K562 (cell line): Measurements from ENCODE around the gene PPP4R4. TPM values are rescaled to one million over a fixed set of nuclear protein-coding genes. Genes with fewer than 3 reads are reported as not detected.

Experiments
- ATAC-seq: fragments of 200-7000 bp; cut with Tn5 transposase; 3 replicates; pipeline ENCODE4 v1.9.1; 2020; ENCODE audit warnings: moderate library complexity
- BruUV-seq: library from RNA; stranded (reverse); fragments of 400-500 nt; replicated peaks from 2 replicates; lab custom pipeline; 2021; lab: Mats Ljungman, UMichigan
- CTCF ChIA-PET: fragments of 300-600 bp; formaldehyde crosslinking; extraction: SDS; loops from one replicate; lab custom pipeline; 2021; ENCODE audit warnings: low intra/inter-chr PET ratio; lab: Yijun Ruan, JAX
- POLR2A ChIA-PET: fragments of 300-600, 350-650 bp; sonication (Branson Sonifier 250); formaldehyde crosslinking; extraction: SDS; loops from one replicate; lab custom pipeline; 2021; ENCODE audit warnings: antibody characterized with exemption, inconsistent platforms; lab: Yijun Ruan, JAX
- DNase-seq, 4 experiments: peaks; one replicate each; pipeline versions ENCODE4 v3.0.0 to v3.0.0-alpha.2; 2011 to 2018; ENCODE audit warnings: low spot score in 3 of 4, mixed read lengths in 3 of 4; ENCODE audit errors: extremely low read depth in 1 of 4
- FAIRE-seq: peaks from 2 replicates; lab custom pipeline; 2011; peaks lifted over from hg19 to GRCh38; lab: Jason Lieb, UNC
- H2AFZ ChIP-seq: 2 replicates; pipeline ENCODE4 v1.6.0; 2011; ENCODE audit warnings: low read depth, low read length, control low read depth, inconsistent platforms
- H3K27ac ChIP-seq: fragments of 200-600 bp; 3 replicates; pipeline ENCODE4 v1.8.0; 2011; ENCODE audit warnings: low read depth, mild to moderate bottlenecking, control low read depth, inconsistent platforms, low read length, moderate library complexity, mixed read lengths; ENCODE audit errors: extremely low read depth
- H3K27me3 ChIP-seq, 2 experiments: fragments of 300-600 bp in 1 of 2; 2 replicates in 1 of 2; 3 replicates in 1 of 2; pipeline versions ENCODE4 v1.6.0 to v1.8.0; 2011; ENCODE audit warnings: inconsistent platforms in 2 of 2, low read length in 2 of 2, mild to moderate bottlenecking in 1 of 2, mixed read lengths in 1 of 2, moderate library complexity in 1 of 2; ENCODE audit not compliant: control insufficient read depth in 2 of 2, insufficient read depth in 2 of 2
- H3K36me3 ChIP-seq: fragments of 300-600 bp; 3 replicates; pipeline ENCODE4 v1.8.0; 2011; ENCODE audit warnings: mild to moderate bottlenecking, low read length, inconsistent platforms; ENCODE audit not compliant: control insufficient read depth, insufficient read depth
- H3K4me1 ChIP-seq, 2 experiments: fragments of 200-600 bp in 1 of 2; replicated peaks in 1 of 2; 2 replicates in 1 of 2; 3 replicates in 1 of 2; pipeline versions ENCODE4 v1.5.1 to v1.8.0; 2011; ENCODE audit warnings: inconsistent platforms in 2 of 2, low read length in 2 of 2, mild to moderate bottlenecking in 1 of 2, mixed read lengths in 1 of 2, moderate library complexity in 1 of 2; ENCODE audit not compliant: control insufficient read depth in 2 of 2, insufficient read depth in 2 of 2
- H3K4me2 ChIP-seq: 2 replicates; pipeline ENCODE4 v1.6.1; 2011; ENCODE audit warnings: low read length, control low read depth, inconsistent platforms, mixed read lengths; ENCODE audit not compliant: insufficient read depth
- H3K4me3 ChIP-seq: fragments of 200-600 bp; sonication (generic), shearing (Covaris generic); 2 replicates; pipeline ENCODE4 v1.5.1; 2016; ENCODE audit warnings: control low read depth, inconsistent platforms
- H3K79me2 ChIP-seq: fragments of 200-600 bp; 3 replicates; pipeline ENCODE4 v1.8.0; 2011; ENCODE audit warnings: low read length, inconsistent platforms; ENCODE audit not compliant: control insufficient read depth, insufficient read depth
- H3K9ac ChIP-seq, 2 experiments: 2 replicates each; pipeline versions ENCODE4 v1.6.0 to v1.6.1; 2011; ENCODE audit warnings: low read depth in 2 of 2, low read length in 2 of 2, control low read depth in 1 of 2, inconsistent platforms in 1 of 2, mild to moderate bottlenecking in 1 of 2, mixed read lengths in 1 of 2; ENCODE audit not compliant: insufficient read depth in 1 of 2
- H3K9me1 ChIP-seq: one replicate; pipeline ENCODE4 v1.6.0; 2011; ENCODE audit warnings: inconsistent platforms, mild to moderate bottlenecking, low read length, moderate library complexity; ENCODE audit not compliant: control insufficient read depth, insufficient read depth
- H3K9me3 ChIP-seq: replicated peaks from 2 replicates; pipeline ENCODE4 v1.5.1; 2011; ENCODE audit warnings: low read depth, low read length, inconsistent platforms; ENCODE audit not compliant: control insufficient read depth, insufficient read depth
- H4K20me1 ChIP-seq: replicated peaks from 2 replicates; pipeline ENCODE4 v1.6.1; 2011; ENCODE audit warnings: low read length, inconsistent platforms, mixed read lengths; ENCODE audit not compliant: control insufficient read depth, insufficient read depth
- KAT2B ChIP-seq: IDR thresholded peaks from one replicate; pipeline ENCODE4 v1.6.1; 2012; ENCODE audit warnings: low read depth, mild to moderate bottlenecking, control low read depth, inconsistent platforms, low read length, moderate library complexity
- MED1 ChIP-seq: sonication (generic); formaldehyde crosslinking; IDR thresholded peaks from 2 replicates; pipeline ENCODE4 v1.8.1; 2023; ENCODE audit warnings: missing genetic modification reagents, borderline replicate concordance
- RBM14 ChIP-seq: fragments of 200-400 bp; formaldehyde crosslinking; IDR thresholded peaks from 2 replicates; pipeline ENCODE4 v1.6.1; 2018; ENCODE audit warnings: low read depth, mild to moderate bottlenecking, low read length, moderate library complexity, borderline replicate concordance; ENCODE audit not compliant: insufficient read depth
- SMAD2 ChIP-seq: fragments of 150-350 bp; IDR thresholded peaks from 2 replicates; pipeline ENCODE4 v1.6.1; 2014; ENCODE audit warnings: low read depth, mild to moderate bottlenecking, low read length
- ZKSCAN1 ChIP-seq: fragments of 150-350 bp; IDR thresholded peaks from 2 replicates; pipeline ENCODE4 v1.6.1; 2016; ENCODE audit warnings: low read depth, low read length
- ZNF518B ChIP-seq: fragments of 250-450 bp; sonication (Bioruptor Pico); IDR thresholded peaks from 2 replicates; pipeline ENCODE4 v1.5.0; 2021; ENCODE audit warnings: mild to moderate bottlenecking, moderate library complexity
- WGBS: fragments of 100-300 bp; shearing (Covaris generic); methylation state at CpG from one replicate; pipeline ENCODE4 v1.1.6; 2016; ENCODE audit warnings: low coverage, mixed read lengths; ENCODE audit not compliant: insufficient coverage; ENCODE audit errors: missing lambda C conversion rate; 5-methylcytosine and 5-hydroxymethylcytosine counted together
- in situ Hi-C: fragments of 300-500 bp; cut with MboI; formaldehyde crosslinking; loops from 4 replicates; pipeline ENCODE4 v1.15.0; 2018; ENCODE audit warnings: inconsistent platforms, mixed read lengths
- intact Hi-C: fragments of 100-400 bp; cut with micrococcal nuclease; formaldehyde crosslinking; loops from 2 replicates; pipeline ENCODE4 v1.14.2; 2022
- polyA plus RNA-seq, 8 experiments: library from polyadenylated mRNA; depleted of rRNA in 4 of 8; stranded (reverse) in 5 of 8; unstranded in 3 of 8; fragments of >200 nt; fragmentation: Nextera tagmentation in 2 of 8; fragmentation: Illumina TruSeq in 1 of 8; extraction: Ambion mirVana in 2 of 8; extraction: Trizol in 1 of 8; gene quantifications; 2 replicates each; pipeline versions ENCODE4 v1.2.1 to v1.2.3, GENCODE V29; 2011 to 2014; ENCODE audit warnings: inconsistent platforms in 1 of 8, missing spikeins in 1 of 8
- total RNA-seq, 7 experiments: library from RNA; depleted of rRNA in 6 of 7; stranded (reverse); fragments of >200 nt in 6 of 7; fragmentation: Illumina TruSeq in 2 of 7; extraction: Trizol in 2 of 7; gene quantifications; 2 replicates each; pipeline versions ENCODE4 v1.2.1 to v1.2.3, GENCODE V29; 2011 to 2021; ENCODE audit warnings: low replicate concordance in 1 of 7

The PPP4R4 gene
- total and polyA plus RNA-seq, 9 of the 15 experiments (the other 6 are each of a cell fraction or from before 2014, with no cell fraction given) = 0.11 to 0.26 TPM; not detected in 7

- TF ChIP-seq ZNF518B (CRISPR knock-in tag) = no peak
- TF ChIP-seq, all 486 proteins: peak for 0
These were observed 116.1 kb downstream of the PPP4R4 start (continued) for GRCh38 chr14:94290197-94290596.

- Histone ChIP-seq H4K20me1 (no peaks in the 10 kb centered on the region), H3K79me2 (no peaks in the 10 kb centered on the region), H2AFZ (no peak overlapping the region), H3K9me3 (no peaks in the 10 kb centered on the region), H3K4me1 (no peaks in the 10 kb centered on the region), H3K4me3 (no peak overlapping the region), H3K27ac (no peak overlapping the region)
- ATAC-seq (no peak), FAIRE-seq (no peak)
- CTCF ChIA-PET = no interaction called here
- intact Hi-C loops = no loop called here
- POLR2A ChIA-PET = no interaction called here
- no peak for TF ChIP-seq ZKSCAN1
- TF ChIP-seq KAT2B = no peak
- no peak for TF ChIP-seq SMAD2
- TF ChIP-seq RBM14 = no peak
- TF ChIP-seq MED1 (CRISPR knock-in tag) = no peak
- TF ChIP-seq, all 486 proteins: peak for 0
- no TSS peak for BruUV-seq
- Histone ChIP-seq H3K36me3 (no peaks in the 10 kb centered on the region), H3K4me2 (no peak overlapping the region), H3K9ac (no peak overlapping the region), H3K27me3 (peaks cover 0 to 6% of the 10 kb centered on the region in 2 experiments; a peak in 1 of 5 replicates), H3K9me1 (no peaks in the 10 kb centered on the region)
- 0% methylated on average over 13 of the region's 13 CpGs for whole genome bisulfite sequencing
- DNase-seq = no peak
- in situ Hi-C loops = no loop called here
These were observed 117.2 kb downstream of the PPP4R4 start for GRCh38 chr14:94291159-94291905.
